Activated naive CD8-positive, alpha-beta T cell treated with anti-CD3 and anti-CD28 coated beads for 36 hours (primary cell): ENCODE data around the gene PCDH1. TPM values are rescaled to one million over a fixed set of nuclear protein-coding genes. Genes with fewer than 3 reads are reported as not detected.

Source experiments
- DNase-seq: peaks from one replicate; pipeline ENCODE4 v3.0.0; 2021
- H3K27ac Mint-ChIP-seq: one replicate; pipeline ENCODE4 v1.8.0; 2022; ENCODE audit warnings: mild to moderate bottlenecking, moderate library complexity, mixed read lengths
- H3K27me3 Mint-ChIP-seq: one replicate; pipeline ENCODE4 v1.8.0; 2022; ENCODE audit warnings: mild to moderate bottlenecking, mixed read lengths
- H3K36me3 Mint-ChIP-seq: one replicate; pipeline ENCODE4 v1.8.0; 2021; ENCODE audit warnings: mild to moderate bottlenecking, mixed read lengths
- H3K4me1 Mint-ChIP-seq: one replicate; pipeline ENCODE4 v1.8.0; 2021; ENCODE audit warnings: mixed read lengths
- H3K4me3 Mint-ChIP-seq: one replicate; pipeline ENCODE4 v1.8.0; 2022; ENCODE audit warnings: mild to moderate bottlenecking, moderate library complexity, mixed read lengths
- H3K9me3 Mint-ChIP-seq: one replicate; pipeline ENCODE4 v1.8.0; 2022; ENCODE audit warnings: mixed read lengths
- total RNA-seq, 2 experiments: library from RNA; stranded (reverse); gene quantifications; one replicate each; pipeline ENCODE4 v1.2.3, GENCODE V29; 2021

PCDH1 gene
- total RNA-seq, 2 experiments from 2014 or later = not detected

DNA sequence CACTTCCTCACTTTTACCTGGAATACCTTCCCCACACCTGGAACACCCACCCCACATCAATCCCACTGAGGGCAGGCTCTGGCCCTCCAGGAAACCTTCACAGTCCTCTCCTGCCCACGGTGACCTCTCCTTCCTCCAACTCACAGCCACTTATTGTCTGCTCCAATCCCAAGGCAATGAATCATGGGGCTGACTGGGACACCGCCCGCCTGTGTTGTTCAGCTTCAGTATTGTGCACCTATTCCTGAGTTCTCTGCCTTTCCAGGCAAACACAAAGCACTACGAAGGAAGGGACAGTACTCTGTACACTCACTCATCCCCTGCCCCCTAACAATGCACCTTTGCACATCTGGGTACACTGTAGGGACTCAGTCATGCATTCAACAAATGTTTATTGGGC lies 7.3 kb downstream of the PCDH1 start:
- Mint-ChIP-seq H3K9me3 (no peaks in the 10 kb centered on the region), H3K27me3 (peaks cover 32% of the 10 kb centered on the region), H3K4me1 (peaks cover 3% of the 10 kb centered on the region), H3K4me3 (no peak overlapping the region), H3K27ac (no peak overlapping the region), H3K36me3 (no peaks in the 10 kb centered on the region)
- DNase-seq = no peak

DNA sequence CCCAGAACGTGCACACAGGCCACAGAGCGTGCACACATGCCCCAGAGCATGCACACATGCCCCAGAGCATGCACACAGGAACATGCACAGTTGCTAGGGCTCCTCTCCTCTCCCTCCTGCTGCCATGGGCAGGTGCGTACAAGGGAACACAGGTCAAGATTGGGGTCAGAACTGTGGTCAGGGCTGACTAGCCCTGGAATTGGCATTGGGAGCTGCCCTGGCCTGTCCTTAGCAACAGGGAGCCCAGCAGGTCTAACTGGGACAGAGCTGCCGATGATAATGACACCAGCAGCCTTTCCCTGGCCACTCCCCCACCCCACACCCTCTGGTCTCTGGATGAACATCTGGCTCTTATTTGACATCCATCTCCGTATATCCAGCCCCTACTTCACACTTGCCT lies 8.0 kb downstream of the PCDH1 start:
- H3K4me3 Mint-ChIP-seq = no peak overlapping the region

DNA sequence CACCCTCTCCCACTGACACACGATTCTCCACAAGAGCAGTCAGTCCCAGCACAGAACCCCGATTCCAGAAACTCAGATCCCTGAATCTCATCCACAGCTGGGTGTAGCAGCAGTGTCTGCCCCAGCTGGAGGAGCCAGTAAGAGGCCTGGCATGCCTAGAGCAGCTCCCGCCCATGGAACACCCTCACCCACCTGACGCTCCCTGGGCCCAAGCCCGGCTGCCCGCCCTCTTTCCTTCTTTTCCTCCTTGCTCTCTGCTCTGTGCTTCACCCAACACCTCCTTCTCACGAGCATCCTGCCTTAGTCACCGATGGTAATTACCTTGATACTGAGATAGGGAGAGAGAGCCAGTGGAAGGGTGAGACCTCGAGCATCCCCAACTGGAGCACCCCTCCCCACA lies 8.7 kb downstream of the PCDH1 start:
- H3K27me3 Mint-ChIP-seq = peaks cover 19% of the 10 kb centered on the region
- no peaks in the 10 kb centered on the region for H3K4me1 Mint-ChIP-seq
- H3K9me3 Mint-ChIP-seq = no peaks in the 10 kb centered on the region
- no peak for DNase-seq
- no peak overlapping the region for H3K4me3 Mint-ChIP-seq
- no peaks in the 10 kb centered on the region for H3K36me3 Mint-ChIP-seq
- no peak overlapping the region for H3K27ac Mint-ChIP-seq

More for the DNA sequence above, 8.0 kb downstream of the PCDH1 start:
- H3K27me3 Mint-ChIP-seq = peaks cover 26% of the 10 kb centered on the region
- no peaks in the 10 kb centered on the region for H3K9me3 Mint-ChIP-seq
- no peak for DNase-seq
- H3K36me3 Mint-ChIP-seq = no peaks in the 10 kb centered on the region
- no peak overlapping the region for H3K27ac Mint-ChIP-seq
- no peaks in the 10 kb centered on the region for H3K4me1 Mint-ChIP-seq

DNA sequence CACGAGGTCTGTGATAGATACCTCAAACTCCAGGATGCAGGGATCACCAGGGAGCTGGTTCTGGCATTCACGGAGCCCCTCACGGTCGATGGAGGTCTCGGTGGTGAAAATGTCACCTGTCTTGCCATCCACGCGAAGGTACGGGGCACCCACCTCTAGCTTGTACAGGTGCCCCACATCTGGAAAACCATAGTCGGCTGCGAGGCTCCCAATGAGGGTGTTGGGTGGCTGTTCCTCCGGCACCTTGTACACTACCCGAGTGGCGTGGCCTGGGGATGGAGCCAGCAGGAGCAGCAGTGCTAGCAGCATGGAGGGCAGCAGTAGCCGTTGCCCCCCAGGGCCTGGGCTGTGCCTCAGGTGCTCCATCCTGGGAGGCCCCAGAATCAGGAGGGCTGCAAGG lies 9.2 kb downstream of the PCDH1 start:
- H3K4me1 Mint-ChIP-seq = no peaks in the 10 kb centered on the region
- H3K27me3 Mint-ChIP-seq = peaks cover 14% of the 10 kb centered on the region
- H3K4me3 Mint-ChIP-seq = no peak overlapping the region
- no peak overlapping the region for H3K27ac Mint-ChIP-seq
- H3K9me3 Mint-ChIP-seq = no peaks in the 10 kb centered on the region
- H3K36me3 Mint-ChIP-seq = no peaks in the 10 kb centered on the region
- DNase-seq = no peak

DNA sequence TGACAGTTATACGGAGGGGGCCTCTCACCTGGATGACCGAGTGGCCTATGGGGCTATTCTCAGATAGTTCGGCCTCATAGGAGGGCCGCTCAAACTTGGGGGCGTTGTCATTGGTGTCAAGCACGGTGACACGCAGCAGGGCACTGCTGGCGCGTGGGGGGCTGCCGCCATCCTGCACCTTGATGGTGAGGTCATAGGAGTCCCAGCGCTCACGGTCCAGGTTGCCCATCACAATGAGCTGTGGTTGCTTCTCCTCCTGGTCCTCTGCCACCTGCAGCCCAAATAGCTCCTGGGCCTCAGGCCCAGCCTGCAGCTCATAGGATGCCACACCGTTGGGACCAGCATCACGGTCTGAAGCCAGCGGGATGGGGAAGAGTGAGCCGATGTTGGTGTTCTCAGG lies 9.7 kb downstream of the PCDH1 start:
- Mint-ChIP-seq H3K4me3 (no peak overlapping the region), H3K36me3 (no peaks in the 10 kb centered on the region), H3K27ac (no peak overlapping the region), H3K27me3 (peaks cover 9% of the 10 kb centered on the region), H3K9me3 (no peaks in the 10 kb centered on the region), H3K4me1 (no peaks in the 10 kb centered on the region)
- DNase-seq = no peak

DNA sequence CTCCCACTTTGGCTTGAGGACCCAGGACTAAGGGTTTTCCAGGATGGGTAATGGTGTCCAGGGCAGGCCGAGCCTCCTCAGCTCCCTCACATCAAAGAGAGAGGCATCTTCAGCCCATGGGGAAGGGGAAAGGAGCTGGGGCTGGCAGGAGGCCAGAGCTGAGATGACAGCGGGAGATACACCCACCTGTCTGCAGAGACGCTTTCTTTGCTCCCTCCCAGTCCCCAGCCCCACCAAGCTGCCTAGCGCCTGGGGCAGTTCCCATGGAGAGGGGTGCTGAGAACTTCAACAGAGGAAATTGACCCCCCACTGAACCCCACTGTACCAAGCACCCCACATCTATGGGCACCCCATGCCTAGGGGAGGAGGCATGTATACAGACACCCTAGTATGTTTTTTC lies 10.6 kb downstream of the PCDH1 start:
- Mint-ChIP-seq H3K9me3 (no peaks in the 10 kb centered on the region), H3K27ac (no peak overlapping the region), H3K36me3 (no peaks in the 10 kb centered on the region), H3K4me1 (no peaks in the 10 kb centered on the region), H3K4me3 (no peak overlapping the region), H3K27me3 (peaks cover 7% of the 10 kb centered on the region)
- no peak for DNase-seq

DNA sequence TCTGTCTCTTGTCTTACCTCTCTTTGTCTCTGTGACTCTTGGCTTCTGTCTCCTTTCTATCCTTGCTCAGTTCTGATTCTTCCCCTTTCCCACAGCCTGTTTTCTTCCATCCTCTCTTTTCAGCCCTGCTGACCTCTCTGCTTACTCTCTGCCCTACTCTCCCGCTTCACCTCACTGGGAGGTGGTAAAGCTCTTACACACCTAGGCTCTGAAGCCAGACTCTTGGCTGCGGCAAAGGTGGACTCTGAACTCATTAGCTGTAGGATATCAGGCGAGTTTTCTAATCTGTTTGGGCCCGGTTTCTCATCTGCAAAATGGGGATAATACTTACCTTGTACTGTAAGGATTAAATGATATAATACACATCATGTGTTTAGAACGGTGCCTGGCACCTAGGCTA lies 11.1 kb downstream of the PCDH1 start:
- Mint-ChIP-seq H3K27ac (no peak overlapping the region), H3K9me3 (no peaks in the 10 kb centered on the region), H3K27me3 (peaks cover 7% of the 10 kb centered on the region), H3K36me3 (no peaks in the 10 kb centered on the region), H3K4me1 (no peaks in the 10 kb centered on the region), H3K4me3 (no peak overlapping the region)
- no peak for DNase-seq

DNA sequence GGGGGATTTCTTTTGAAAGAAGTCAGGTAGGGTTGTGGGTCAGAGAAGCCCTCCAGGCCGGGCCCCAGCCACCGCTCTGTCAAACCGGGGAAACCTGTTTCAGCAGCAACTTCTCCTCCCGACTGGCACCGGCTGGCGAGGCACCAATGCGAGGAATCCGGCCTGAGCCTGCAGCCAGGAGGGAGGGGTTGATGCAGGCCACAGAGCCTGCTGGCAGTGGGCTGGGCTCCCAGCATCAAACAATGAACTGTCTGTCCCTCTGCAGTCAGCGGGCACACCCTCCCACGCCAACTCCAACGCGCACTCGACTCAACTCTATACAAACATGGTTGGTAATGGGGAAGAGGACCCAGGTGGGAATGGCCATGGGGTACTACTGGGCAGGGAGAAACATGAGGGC lies 12.1 kb downstream of the PCDH1 start:
- Mint-ChIP-seq H3K4me3 (no peak overlapping the region), H3K4me1 (no peaks in the 10 kb centered on the region), H3K36me3 (no peaks in the 10 kb centered on the region), H3K9me3 (no peaks in the 10 kb centered on the region), H3K27ac (no peak overlapping the region), H3K27me3 (peaks cover 7% of the 10 kb centered on the region)
- no peak for DNase-seq

DNA sequence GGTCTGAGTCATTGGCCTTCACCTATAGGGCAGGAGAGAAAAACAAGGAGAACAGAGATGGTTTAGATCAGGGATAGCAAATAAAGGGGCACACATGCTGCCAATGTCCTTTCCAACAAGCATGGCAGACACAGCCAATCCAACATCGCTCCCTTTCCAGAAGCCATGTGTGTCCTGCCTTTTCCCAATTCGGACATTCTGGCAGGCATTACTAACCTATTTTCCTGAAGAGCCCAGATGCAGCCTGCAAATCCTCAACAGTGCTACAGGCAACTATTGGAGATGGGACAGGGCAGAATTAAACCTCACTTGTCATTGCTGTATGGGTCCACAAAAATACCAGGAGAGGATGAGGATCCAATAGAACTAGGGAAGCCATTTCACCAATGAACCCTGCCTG lies 12.8 kb downstream of the PCDH1 start:
- H3K27me3 Mint-ChIP-seq = peaks cover under 1% of the 10 kb centered on the region
- DNase-seq = no peak
- no peaks in the 10 kb centered on the region for H3K9me3 Mint-ChIP-seq
- H3K27ac Mint-ChIP-seq = no peak overlapping the region
- H3K4me1 Mint-ChIP-seq = no peaks in the 10 kb centered on the region
- H3K36me3 Mint-ChIP-seq = no peaks in the 10 kb centered on the region
- no peak overlapping the region for H3K4me3 Mint-ChIP-seq

DNA sequence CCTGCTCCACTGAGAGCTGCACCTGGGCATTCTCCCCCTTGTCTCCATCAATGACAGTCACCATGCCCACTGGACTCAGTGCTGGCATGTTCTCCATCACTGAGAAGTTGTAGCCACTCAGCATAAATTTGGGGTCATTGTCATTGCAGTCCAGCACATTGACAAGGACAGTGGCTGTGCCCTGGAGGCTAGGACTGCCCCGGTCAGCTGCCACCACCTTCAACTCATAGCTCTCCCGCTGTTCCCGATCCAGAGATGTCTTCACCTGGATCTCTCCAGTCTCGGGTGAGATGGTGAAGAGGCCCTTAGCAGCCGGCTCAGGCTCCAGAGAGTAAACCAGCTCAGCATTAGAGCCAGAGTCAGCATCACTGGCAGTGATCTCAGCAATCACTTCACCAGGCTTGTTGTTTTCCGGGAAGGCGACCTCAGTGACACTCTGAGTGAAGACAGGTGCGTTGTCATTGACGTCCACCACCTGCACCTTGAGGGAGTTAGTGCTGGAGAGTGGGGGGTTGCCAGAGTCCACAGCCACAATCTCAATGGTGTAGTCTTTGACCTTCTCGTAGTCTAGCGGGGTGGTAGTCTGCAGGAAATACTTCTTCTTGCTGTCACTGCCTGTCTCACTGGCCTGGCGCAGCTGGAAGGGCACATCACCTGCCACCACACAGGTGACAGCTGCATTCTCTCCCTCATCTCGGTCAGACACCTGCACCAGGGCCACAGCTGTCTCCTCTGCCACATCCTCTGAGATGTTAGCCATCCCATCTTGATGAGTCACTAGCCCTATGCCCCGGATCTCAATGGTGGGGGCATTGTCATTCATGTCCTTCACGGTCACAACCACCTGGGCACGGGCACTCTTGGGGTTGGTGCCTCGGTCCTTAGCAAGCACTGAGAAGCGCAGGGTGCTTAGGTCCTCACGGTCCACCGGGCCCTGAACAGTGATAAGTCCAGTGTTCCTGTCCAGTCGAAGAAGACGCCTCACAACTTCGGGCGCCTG lies 13.5 kb downstream of the PCDH1 start:
- Mint-ChIP-seq H3K4me3 (no peak overlapping the region), H3K4me1 (no peaks in the 10 kb centered on the region), H3K9me3 (no peaks in the 10 kb centered on the region), H3K36me3 (no peaks in the 10 kb centered on the region), H3K27ac (no peak overlapping the region), H3K27me3 (no peaks in the 10 kb centered on the region)
- DNase-seq = no peak

DNA sequence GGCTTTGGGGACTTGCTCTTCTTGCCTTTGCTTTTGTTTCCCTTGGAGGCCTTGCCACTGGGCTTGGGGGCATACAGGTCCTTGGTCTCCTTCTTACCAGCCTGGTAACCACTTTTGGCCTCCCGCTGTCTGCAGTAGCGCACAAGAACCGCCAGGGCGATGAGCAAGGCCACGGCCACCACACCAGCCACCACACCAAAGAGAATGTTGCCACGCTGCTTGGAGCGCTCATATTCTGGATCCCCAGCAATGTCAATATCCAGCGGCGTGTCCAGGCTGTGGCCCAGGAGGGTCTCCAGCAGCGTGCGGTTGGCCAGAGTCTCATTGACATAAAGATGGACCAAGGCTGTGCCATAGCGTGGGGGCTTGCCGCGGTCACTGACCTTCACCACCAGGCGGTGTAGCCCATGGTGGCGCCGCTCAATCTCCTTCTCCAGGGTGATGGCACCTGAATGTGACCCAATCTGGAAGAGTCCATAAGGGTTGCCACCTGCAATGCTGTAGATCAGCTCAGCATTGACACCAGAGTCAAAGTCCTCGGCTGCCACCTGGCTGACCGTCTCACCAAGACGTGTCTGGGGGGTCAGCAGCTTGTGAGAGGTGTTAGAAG lies 14.5 kb downstream of the PCDH1 start:
- no peak for DNase-seq
- Mint-ChIP-seq H3K27ac (no peak overlapping the region), H3K9me3 (no peaks in the 10 kb centered on the region), H3K4me3 (no peak overlapping the region), H3K27me3 (no peaks in the 10 kb centered on the region), H3K4me1 (no peaks in the 10 kb centered on the region), H3K36me3 (no peaks in the 10 kb centered on the region)

DNA sequence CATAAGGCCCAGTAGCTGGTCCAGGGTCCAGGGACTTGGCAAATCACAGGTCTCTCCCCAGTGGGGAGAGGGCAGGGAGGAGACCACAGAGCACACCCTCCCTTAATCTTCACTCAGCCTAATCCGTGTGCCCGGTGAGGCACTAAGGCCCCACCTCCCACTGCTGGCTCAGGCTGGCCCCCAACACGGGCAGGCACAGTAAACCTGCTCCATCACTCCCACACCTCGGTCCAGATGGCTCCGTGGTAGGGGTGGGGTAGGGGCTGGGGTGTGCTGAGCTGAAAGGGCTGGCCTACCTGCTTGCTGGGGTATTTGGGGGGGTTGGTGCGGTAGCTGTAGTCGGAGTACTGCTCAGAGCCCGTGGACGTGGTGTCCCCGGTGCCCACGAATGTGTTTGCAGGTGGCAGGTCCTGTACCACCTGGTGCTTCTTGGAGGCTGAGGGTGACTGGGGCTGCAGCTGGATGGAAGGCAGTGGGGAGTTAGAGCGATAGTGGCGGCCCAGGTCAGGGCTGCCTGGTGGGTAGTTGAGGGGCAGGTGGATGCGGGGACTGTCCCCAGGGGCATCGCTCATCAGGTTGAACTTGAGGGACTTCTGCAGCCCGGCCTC lies 15.2 kb downstream of the PCDH1 start:
- no peaks in the 10 kb centered on the region for H3K9me3 Mint-ChIP-seq
- DNase-seq = no peak
- H3K4me1 Mint-ChIP-seq = no peaks in the 10 kb centered on the region
- no peaks in the 10 kb centered on the region for H3K36me3 Mint-ChIP-seq
- H3K27me3 Mint-ChIP-seq = no peaks in the 10 kb centered on the region
- no peak overlapping the region for H3K4me3 Mint-ChIP-seq
- no peak overlapping the region for H3K27ac Mint-ChIP-seq

DNA sequence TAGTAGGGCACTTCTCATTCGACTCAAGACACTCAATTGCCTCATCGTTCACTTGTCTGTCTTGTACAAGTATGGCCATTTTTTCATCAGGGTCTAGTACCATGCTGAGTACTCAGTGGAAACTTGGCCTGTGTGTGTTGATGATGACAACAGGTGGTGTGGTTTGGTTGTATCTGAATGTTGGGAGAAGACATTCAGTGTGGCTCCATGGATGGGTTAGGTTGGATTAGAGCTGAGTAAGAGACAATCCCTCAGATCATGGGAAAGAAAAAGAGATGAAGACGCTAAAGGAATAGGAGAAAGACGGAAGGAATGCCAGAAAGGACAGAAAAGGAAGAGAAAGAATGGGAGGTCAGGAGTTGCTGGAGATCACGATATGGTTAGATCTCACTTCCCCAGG lies 17.0 kb downstream of the PCDH1 start:
- no peaks in the 10 kb centered on the region for H3K27me3 Mint-ChIP-seq
- H3K4me1 Mint-ChIP-seq = no peaks in the 10 kb centered on the region
- no peaks in the 10 kb centered on the region for H3K9me3 Mint-ChIP-seq
- H3K36me3 Mint-ChIP-seq = no peaks in the 10 kb centered on the region
- H3K27ac Mint-ChIP-seq = no peak overlapping the region
- no peak for DNase-seq
- H3K4me3 Mint-ChIP-seq = no peak overlapping the region

DNA sequence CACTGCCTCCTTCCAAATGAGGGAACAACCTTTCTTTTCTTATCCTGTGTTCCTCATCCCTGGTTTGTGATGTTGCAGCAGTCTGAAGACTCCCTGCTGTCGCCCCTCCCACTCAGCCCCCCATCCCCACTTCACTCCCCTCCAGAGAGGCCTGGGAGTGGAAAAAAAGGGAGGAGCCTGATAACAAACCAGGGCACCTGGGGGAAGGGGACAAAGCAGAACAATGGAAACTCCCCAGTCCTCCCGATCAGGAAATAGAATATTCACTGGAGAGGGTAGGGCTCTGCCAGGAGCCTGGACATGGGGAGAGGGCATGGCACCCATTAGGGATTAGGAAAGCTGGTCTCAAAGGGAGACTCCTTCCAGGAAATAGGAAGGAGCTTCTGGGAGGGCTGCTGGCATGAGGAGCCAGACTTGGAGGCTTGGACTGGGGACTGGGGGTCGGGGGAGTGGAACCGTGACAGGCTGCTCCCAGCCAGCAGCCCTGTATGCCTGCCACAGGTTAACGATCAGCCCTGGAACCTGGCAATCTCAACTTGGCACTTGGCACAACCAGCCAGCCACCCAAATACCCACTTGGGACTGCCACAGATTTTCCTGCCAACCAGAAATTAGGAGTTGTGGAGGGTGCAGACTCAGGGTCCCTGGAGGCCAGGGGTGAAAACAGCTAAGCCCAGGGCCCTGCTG lies 20.0 kb downstream of the PCDH1 start:
- H3K4me3 Mint-ChIP-seq = no peak overlapping the region
- no peak for DNase-seq
- H3K9me3 Mint-ChIP-seq = no peaks in the 10 kb centered on the region
- H3K4me1 Mint-ChIP-seq = no peaks in the 10 kb centered on the region
- no peaks in the 10 kb centered on the region for H3K36me3 Mint-ChIP-seq
- no peaks in the 10 kb centered on the region for H3K27me3 Mint-ChIP-seq
- no peak overlapping the region for H3K27ac Mint-ChIP-seq

DNA sequence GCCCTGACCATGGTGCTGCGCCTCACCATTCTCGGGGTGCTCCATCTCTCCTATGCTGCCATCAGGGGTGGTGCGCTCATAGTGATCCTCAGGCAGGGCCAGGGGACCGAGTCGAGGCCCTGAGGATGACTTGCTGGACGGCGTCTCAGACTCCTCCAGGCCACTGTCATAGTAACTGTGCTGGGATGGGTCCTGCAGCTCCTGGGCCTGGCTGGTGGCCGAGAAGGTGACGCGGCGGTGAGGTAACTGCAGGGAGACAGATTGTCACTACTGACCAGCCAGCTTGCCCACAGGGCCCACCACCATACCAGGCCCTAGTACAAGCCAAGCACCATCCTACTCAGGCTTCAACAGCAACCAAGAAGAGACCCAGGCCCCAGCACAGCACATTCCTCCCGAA lies 21.0 kb downstream of the PCDH1 start:
- Mint-ChIP-seq H3K27me3 (no peaks in the 10 kb centered on the region), H3K36me3 (no peaks in the 10 kb centered on the region), H3K27ac (no peak overlapping the region), H3K4me3 (no peak overlapping the region), H3K4me1 (no peaks in the 10 kb centered on the region), H3K9me3 (no peaks in the 10 kb centered on the region)
- no peak for DNase-seq
